HCT116 (cell line): Measurements from ENCODE around the gene RANBP1. TPM values are rescaled to one million over a fixed set of nuclear protein-coding genes. Genes with fewer than 3 reads are reported as not detected.

Experiments used
- ATAC-seq: fragments of 200-7000 bp; cut with Tn5 transposase; 2 replicates; pipeline ENCODE4 v1.9.1; 2020; ENCODE audit warnings: mild to moderate bottlenecking, moderate library complexity
- BruUV-seq: library from RNA; stranded (reverse); fragments of 400-500 nt; replicated peaks from 2 replicates; lab custom pipeline; 2021; lab: Mats Ljungman, UMichigan
- CTCF ChIA-PET: fragments of 300-600 bp; sonication (Branson Sonifier 250); formaldehyde crosslinking; loops from one replicate; lab custom pipeline; 2021; ENCODE audit warnings: antibody characterized with exemption; lab: Charles Lee
- POLR2A ChIA-PET: fragments of 300-600, 350-600 bp; sonication (Branson Sonifier 250); formaldehyde crosslinking; loops from one replicate; lab custom pipeline; 2021; ENCODE audit warnings: antibody characterized with exemption; lab: Charles Lee
- RAD21 ChIA-PET, 2 experiments: fragments of 300-600 bp; sonication (Branson Sonifier 250); formaldehyde crosslinking; loops; one replicate each; lab custom pipeline; 2023; ENCODE audit warnings: low total read pairs in 2 of 2; ENCODE audit not compliant: uncharacterized antibody in 2 of 2, unreplicated experiment in 2 of 2, low non-redundant PET in 1 of 2; lab: Charles Lee
- DNase-seq: peaks from one replicate; pipeline ENCODE4 v3.0.0-alpha.2; 2010; ENCODE audit warnings: low read depth, low spot score
- H2AFZ ChIP-seq: fragments of 200-600 bp; shearing (Covaris generic), sonication (generic); 2 replicates; pipeline ENCODE4 v1.6.1; 2017; ENCODE audit warnings: low read depth, mixed run types, mixed read lengths, antibody characterized with exemption, low read length; ENCODE audit not compliant: poor library complexity, severe bottlenecking
- H3K27ac ChIP-seq: 2 replicates; pipeline ENCODE4 v1.5.1; 2012; ENCODE audit warnings: low read depth, low read length
- H3K27me3 ChIP-seq: fragments of 200-600 bp; sonication (generic); 2 replicates; pipeline ENCODE4 v1.6.1; 2016; ENCODE audit warnings: mixed run types, low read length, mixed read lengths; ENCODE audit not compliant: insufficient read depth
- H3K36me3 ChIP-seq, 2 experiments: fragments of 200-500 bp in 1 of 2; fragments of 200-600 bp in 1 of 2; sonication (Bioruptor generic) in 1 of 2; sonication (generic) in 1 of 2; 2 replicates each; pipeline versions ENCODE4 v1.5.1 to v1.6.1; 2014 to 2016; ENCODE audit warnings: low read length in 2 of 2, inconsistent platforms in 1 of 2, mixed read lengths in 1 of 2, mixed run types in 1 of 2; ENCODE audit not compliant: insufficient read depth in 2 of 2, control insufficient read depth in 1 of 2
- H3K4me1 ChIP-seq, 2 experiments: fragments of 200-600 bp in 1 of 2; sonication (generic) in 1 of 2; 2 replicates each; pipeline versions ENCODE4 v1.5.1 to v1.6.1; 2012 to 2017; ENCODE audit warnings: low read length in 2 of 2, inconsistent platforms in 1 of 2, mild to moderate bottlenecking in 1 of 2, mixed read lengths in 1 of 2, mixed run types in 1 of 2, moderate library complexity in 1 of 2; ENCODE audit not compliant: insufficient read depth in 2 of 2, control insufficient read depth in 1 of 2
- H3K4me2 ChIP-seq: fragments of 200-600 bp; sonication (generic); 2 replicates; pipeline ENCODE4 v1.6.1; 2017; ENCODE audit warnings: mixed run types, low read length, mixed read lengths
- H3K4me3 ChIP-seq, 2 experiments: fragments of 200-600 bp in 1 of 2; sonication (generic) in 1 of 2; replicated peaks in 1 of 2; 2 replicates each; pipeline ENCODE4 v1.5.1; 2011 to 2016; ENCODE audit warnings: low read length in 2 of 2, control low read depth in 1 of 2, low read depth in 1 of 2, mild to moderate bottlenecking in 1 of 2, mixed read lengths in 1 of 2, mixed run types in 1 of 2
- H3K79me2 ChIP-seq: fragments of 200-600 bp; sonication (generic); 2 replicates; pipeline ENCODE4 v1.6.1; 2017; ENCODE audit warnings: mild to moderate bottlenecking, mixed run types, low read length, moderate library complexity, mixed read lengths; ENCODE audit not compliant: insufficient read depth
- H3K9ac ChIP-seq: fragments of 200-600 bp; sonication (generic); 2 replicates; pipeline ENCODE4 v1.6.1; 2016; ENCODE audit warnings: low read length, mixed read lengths
- H3K9me2 ChIP-seq: fragments of 200-600 bp; sonication (generic), shearing (Covaris generic); 2 replicates; pipeline ENCODE4 v1.6.1; 2017; ENCODE audit warnings: mixed run types, mild to moderate bottlenecking, moderate library complexity; ENCODE audit not compliant: insufficient read depth
- H3K9me3 ChIP-seq, 2 experiments: fragments of 200-500 bp in 1 of 2; fragments of 200-600 bp in 1 of 2; sonication (Bioruptor generic) in 1 of 2; sonication (generic) in 1 of 2; 2 replicates each; pipeline ENCODE4 v1.6.1; 2014 to 2017; ENCODE audit warnings: low read length in 2 of 2, mixed read lengths in 2 of 2, inconsistent platforms in 1 of 2, low read depth in 1 of 2, mild to moderate bottlenecking in 1 of 2, mixed run types in 1 of 2, moderate library complexity in 1 of 2; ENCODE audit not compliant: control insufficient read depth in 1 of 2, insufficient read depth in 1 of 2
- H4K20me1 ChIP-seq: fragments of 200-600 bp; sonication (generic), shearing (Covaris generic); 2 replicates; pipeline ENCODE4 v1.6.1; 2017; ENCODE audit warnings: mixed run types, mild to moderate bottlenecking, moderate library complexity; ENCODE audit not compliant: insufficient read depth
- CEBPB ChIP-seq: IDR thresholded peaks from 2 replicates; pipeline ENCODE4 v1.6.1; 2012; ENCODE audit warnings: low read depth
- EGR1 ChIP-seq: IDR thresholded peaks from 2 replicates; pipeline ENCODE4 v1.6.1; 2012; ENCODE audit warnings: low read depth
- ELF1 ChIP-seq: IDR thresholded peaks from 2 replicates; pipeline ENCODE4 v1.6.1; 2012; ENCODE audit warnings: low read depth, borderline replicate concordance
- EZH2 ChIP-seq: fragments of 200-600 bp; sonication (generic); IDR thresholded peaks from 2 replicates; pipeline ENCODE4 v1.6.1; 2017; ENCODE audit warnings: antibody characterized with exemption, mixed run types
- FOSL1 ChIP-seq: IDR thresholded peaks from 2 replicates; pipeline ENCODE4 v1.6.1; 2012; ENCODE audit warnings: low read depth
- JUND ChIP-seq: IDR thresholded peaks from 2 replicates; pipeline ENCODE4 v1.6.1; 2012
- POLR2AphosphoS5 ChIP-seq: IDR thresholded peaks from 2 replicates; pipeline ENCODE4 v1.6.1; 2011; ENCODE audit warnings: mild to moderate bottlenecking, low read depth, low read length, moderate library complexity
- RAD21 ChIP-seq: IDR thresholded peaks from 2 replicates; pipeline ENCODE4 v1.6.1; 2012; ENCODE audit warnings: low read depth, mild to moderate bottlenecking
- SIN3A ChIP-seq: IDR thresholded peaks from 2 replicates; pipeline ENCODE4 v1.6.1; 2012; ENCODE audit warnings: low read depth
- SP1 ChIP-seq: IDR thresholded peaks from 2 replicates; pipeline ENCODE4 v1.6.1; 2012; ENCODE audit warnings: low read depth
- SRF ChIP-seq: IDR thresholded peaks from 2 replicates; pipeline ENCODE4 v1.6.1; 2012; ENCODE audit warnings: low read depth
- YY1 ChIP-seq: IDR thresholded peaks from 2 replicates; pipeline ENCODE4 v1.6.1; 2011; ENCODE audit warnings: low read length, low read depth, moderate library complexity, mild to moderate bottlenecking; ENCODE audit not compliant: insufficient replicate concordance; ENCODE audit errors: extremely low read depth
- ZNF274 ChIP-seq: fragments of 200-500 bp; sonication (Bioruptor generic); IDR thresholded peaks from 2 replicates; pipeline ENCODE4 v1.6.1; 2014; ENCODE audit warnings: mild to moderate bottlenecking, low read depth, low read length, inconsistent platforms
- intact Hi-C: fragments of 100-400 bp; cut with micrococcal nuclease; formaldehyde crosslinking; loops from 2 replicates; pipeline ENCODE4 v1.10.0; 2022
- total RNA-seq: library from RNA; stranded (reverse); gene quantifications from one replicate; pipeline ENCODE4 v1.2.1, GENCODE V29; 2021; ENCODE audit not compliant: unreplicated experiment
- TF ChIP-seq, protein P1 (sequence below), 3 experiments: fragments of 200-600 bp in 1 of 3; sonication (generic) in 1 of 3; IDR thresholded peaks in 2 of 3; conservative IDR thresholded peaks in 1 of 3; 2 replicates each; pipeline ENCODE4 v1.5.1; 2012 to 2017; ENCODE audit warnings: low read depth in 2 of 3, low read length in 2 of 3, antibody characterized with exemption in 1 of 3, borderline replicate concordance in 1 of 3, control low read depth in 1 of 3, mild to moderate bottlenecking in 1 of 3, mixed read lengths in 1 of 3, mixed run types in 1 of 3, moderate library complexity in 1 of 3; ENCODE audit not compliant: insufficient read depth in 1 of 3
- TF ChIP-seq, protein P2 (sequence below): IDR thresholded peaks from 2 replicates; pipeline ENCODE4 v1.6.1; 2012; ENCODE audit warnings: low read depth
- TF ChIP-seq, protein P3 (sequence below): IDR thresholded peaks from 2 replicates; pipeline ENCODE4 v1.6.1; 2011; ENCODE audit warnings: mild to moderate bottlenecking, low read length, moderate library complexity; ENCODE audit not compliant: insufficient replicate concordance; ENCODE audit errors: extremely low read depth
- TF ChIP-seq, protein P4 (sequence below): IDR thresholded peaks from 2 replicates; pipeline ENCODE4 v1.6.1; 2012

The RANBP1 gene
- total RNA-seq, 1 experiment from 2014 or later, result 351 TPM

DNA sequence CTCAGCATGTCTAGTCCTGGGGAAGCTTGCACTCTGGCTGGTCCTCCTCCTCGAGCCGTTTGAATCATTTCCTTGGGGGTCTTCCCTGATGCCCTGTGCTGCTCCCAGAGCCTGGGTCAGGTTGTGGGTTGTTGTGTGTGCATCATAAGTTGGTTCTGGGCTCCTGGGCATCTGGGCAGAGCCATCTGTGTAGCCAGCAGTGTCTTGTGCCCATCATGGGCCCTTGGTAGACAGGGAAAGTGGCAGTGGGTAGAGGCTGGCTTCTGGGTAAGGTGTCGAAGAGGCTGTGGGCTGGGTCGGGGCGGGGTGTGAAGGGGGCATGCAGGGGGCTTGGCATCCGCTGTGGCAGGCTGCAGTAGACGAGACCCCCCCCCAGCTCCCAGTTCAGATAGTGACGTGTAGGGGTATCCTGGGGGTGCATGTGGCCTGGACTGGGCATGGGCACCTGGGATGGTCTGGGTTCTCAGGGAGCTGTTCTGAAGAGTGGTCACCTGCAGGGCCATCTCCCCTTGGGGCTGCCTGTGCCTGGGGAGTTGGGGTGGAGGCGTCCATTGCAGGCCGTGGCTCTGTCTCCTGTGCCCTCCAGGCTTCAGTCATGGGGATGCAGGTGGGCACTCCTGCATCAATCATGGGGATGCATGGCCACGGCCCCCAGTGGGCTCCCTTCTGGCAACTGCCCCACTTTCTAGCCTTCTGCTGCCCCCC is 8.3 kb downstream of the RANBP1 start:
- TF ChIP-seq CEBPB, result no peak
- no peak for TF ChIP-seq SP1
- no peak for TF ChIP-seq POLR2AphosphoS5
- TF ChIP-seq, protein P1, sequence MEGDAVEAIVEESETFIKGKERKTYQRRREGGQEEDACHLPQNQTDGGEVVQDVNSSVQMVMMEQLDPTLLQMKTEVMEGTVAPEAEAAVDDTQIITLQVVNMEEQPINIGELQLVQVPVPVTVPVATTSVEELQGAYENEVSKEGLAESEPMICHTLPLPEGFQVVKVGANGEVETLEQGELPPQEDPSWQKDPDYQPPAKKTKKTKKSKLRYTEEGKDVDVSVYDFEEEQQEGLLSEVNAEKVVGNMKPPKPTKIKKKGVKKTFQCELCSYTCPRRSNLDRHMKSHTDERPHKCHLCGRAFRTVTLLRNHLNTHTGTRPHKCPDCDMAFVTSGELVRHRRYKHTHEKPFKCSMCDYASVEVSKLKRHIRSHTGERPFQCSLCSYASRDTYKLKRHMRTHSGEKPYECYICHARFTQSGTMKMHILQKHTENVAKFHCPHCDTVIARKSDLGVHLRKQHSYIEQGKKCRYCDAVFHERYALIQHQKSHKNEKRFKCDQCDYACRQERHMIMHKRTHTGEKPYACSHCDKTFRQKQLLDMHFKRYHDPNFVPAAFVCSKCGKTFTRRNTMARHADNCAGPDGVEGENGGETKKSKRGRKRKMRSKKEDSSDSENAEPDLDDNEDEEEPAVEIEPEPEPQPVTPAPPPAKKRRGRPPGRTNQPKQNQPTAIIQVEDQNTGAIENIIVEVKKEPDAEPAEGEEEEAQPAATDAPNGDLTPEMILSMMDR (IDR thresholded peaks at IDR 0.05 in 2 of 3, conservative IDR thresholded peaks at IDR 0.05 in 1 of 3; ENCODE audit: borderline replicate concordance in 1 of 3, insufficient read depth in 1 of 3, low read depth in 2 of 3, low read length in 2 of 3), result no peak
- TF ChIP-seq SIN3A, result no peak
- TF ChIP-seq, protein P2, sequence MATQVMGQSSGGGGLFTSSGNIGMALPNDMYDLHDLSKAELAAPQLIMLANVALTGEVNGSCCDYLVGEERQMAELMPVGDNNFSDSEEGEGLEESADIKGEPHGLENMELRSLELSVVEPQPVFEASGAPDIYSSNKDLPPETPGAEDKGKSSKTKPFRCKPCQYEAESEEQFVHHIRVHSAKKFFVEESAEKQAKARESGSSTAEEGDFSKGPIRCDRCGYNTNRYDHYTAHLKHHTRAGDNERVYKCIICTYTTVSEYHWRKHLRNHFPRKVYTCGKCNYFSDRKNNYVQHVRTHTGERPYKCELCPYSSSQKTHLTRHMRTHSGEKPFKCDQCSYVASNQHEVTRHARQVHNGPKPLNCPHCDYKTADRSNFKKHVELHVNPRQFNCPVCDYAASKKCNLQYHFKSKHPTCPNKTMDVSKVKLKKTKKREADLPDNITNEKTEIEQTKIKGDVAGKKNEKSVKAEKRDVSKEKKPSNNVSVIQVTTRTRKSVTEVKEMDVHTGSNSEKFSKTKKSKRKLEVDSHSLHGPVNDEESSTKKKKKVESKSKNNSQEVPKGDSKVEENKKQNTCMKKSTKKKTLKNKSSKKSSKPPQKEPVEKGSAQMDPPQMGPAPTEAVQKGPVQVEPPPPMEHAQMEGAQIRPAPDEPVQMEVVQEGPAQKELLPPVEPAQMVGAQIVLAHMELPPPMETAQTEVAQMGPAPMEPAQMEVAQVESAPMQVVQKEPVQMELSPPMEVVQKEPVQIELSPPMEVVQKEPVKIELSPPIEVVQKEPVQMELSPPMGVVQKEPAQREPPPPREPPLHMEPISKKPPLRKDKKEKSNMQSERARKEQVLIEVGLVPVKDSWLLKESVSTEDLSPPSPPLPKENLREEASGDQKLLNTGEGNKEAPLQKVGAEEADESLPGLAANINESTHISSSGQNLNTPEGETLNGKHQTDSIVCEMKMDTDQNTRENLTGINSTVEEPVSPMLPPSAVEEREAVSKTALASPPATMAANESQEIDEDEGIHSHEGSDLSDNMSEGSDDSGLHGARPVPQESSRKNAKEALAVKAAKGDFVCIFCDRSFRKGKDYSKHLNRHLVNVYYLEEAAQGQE, result no peak
- no peak for TF ChIP-seq YY1
- no peak for TF ChIP-seq FOSL1
- no peak for TF ChIP-seq RAD21
- TF ChIP-seq ELF1, result no peak
- TF ChIP-seq SRF, result no peak
- TF ChIP-seq EGR1, result no peak
- TF ChIP-seq ZNF274, result no peak
- no peak for TF ChIP-seq EZH2
- TF ChIP-seq, protein P3, sequence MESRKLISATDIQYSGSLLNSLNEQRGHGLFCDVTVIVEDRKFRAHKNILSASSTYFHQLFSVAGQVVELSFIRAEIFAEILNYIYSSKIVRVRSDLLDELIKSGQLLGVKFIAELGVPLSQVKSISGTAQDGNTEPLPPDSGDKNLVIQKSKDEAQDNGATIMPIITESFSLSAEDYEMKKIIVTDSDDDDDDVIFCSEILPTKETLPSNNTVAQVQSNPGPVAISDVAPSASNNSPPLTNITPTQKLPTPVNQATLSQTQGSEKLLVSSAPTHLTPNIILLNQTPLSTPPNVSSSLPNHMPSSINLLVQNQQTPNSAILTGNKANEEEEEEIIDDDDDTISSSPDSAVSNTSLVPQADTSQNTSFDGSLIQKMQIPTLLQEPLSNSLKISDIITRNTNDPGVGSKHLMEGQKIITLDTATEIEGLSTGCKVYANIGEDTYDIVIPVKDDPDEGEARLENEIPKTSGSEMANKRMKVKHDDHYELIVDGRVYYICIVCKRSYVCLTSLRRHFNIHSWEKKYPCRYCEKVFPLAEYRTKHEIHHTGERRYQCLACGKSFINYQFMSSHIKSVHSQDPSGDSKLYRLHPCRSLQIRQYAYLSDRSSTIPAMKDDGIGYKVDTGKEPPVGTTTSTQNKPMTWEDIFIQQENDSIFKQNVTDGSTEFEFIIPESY, result no peak
- TF ChIP-seq, protein P4, sequence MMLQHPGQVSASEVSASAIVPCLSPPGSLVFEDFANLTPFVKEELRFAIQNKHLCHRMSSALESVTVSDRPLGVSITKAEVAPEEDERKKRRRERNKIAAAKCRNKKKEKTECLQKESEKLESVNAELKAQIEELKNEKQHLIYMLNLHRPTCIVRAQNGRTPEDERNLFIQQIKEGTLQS, result no peak
- no peak for TF ChIP-seq JUND
- no peaks in the 10 kb centered on the region for H3K27me3 ChIP-seq
- peaks cover 36 to 66% of the 10 kb centered on the region in 2 experiments for H3K36me3 ChIP-seq
- no peaks in the 10 kb centered on the region for H4K20me1 ChIP-seq
- BruUV-seq, result no TSS peak
- H3K4me1 ChIP-seq, result peaks cover 0 to 11% of the 10 kb centered on the region in 2 experiments; a peak in 2 of 4 replicates
- no peaks in the 10 kb centered on the region for H3K9me2 ChIP-seq
- H3K79me2 ChIP-seq, result peaks cover 56% of the 10 kb centered on the region
- no peak overlapping the region for H3K4me3 ChIP-seq
- no peak overlapping the region for H3K4me2 ChIP-seq
- DNase-seq, result no peak
- intact Hi-C loops, result no loop called here
- H3K27ac ChIP-seq, result no peak overlapping the region
- POLR2A ChIA-PET, result no interaction called here
- no peak overlapping the region for H2AFZ ChIP-seq
- H3K9ac ChIP-seq, result no peak overlapping the region
- CTCF ChIA-PET, result no interaction called here
- no peak for ATAC-seq
- RAD21 ChIA-PET, result no interaction called here
- no peaks in the 10 kb centered on the region for H3K9me3 ChIP-seq
